ENCODE measurements around the gene SMIM35. TPM values are rescaled to one million over a fixed set of nuclear protein-coding genes. Genes with fewer than 3 reads are reported as not detected.

The SMIM35 gene
- total RNA-seq, 2 experiments from 2014 or later: not detected

Other genes with a start within 250 kb of the SMIM35 start
- gene FXYD6, start 210.3 kb downstream of the SMIM35 start, total RNA-seq: under 1 TPM in 1 of 2 experiments, not detected in 1; 0.18 TPM
- gene TMPRSS13, start 157.6 kb downstream of the SMIM35 start, total RNA-seq: 1 to 10 TPM; 1.9 to 3.4 TPM
- 10 to 100 TPM; 39.6 to 41.2 TPM for gene IL10RA, start 100.6 kb downstream of the SMIM35 start, total RNA-seq
- not detected for gene TMPRSS4, start 9.9 kb downstream of the SMIM35 start, total RNA-seq
- gene SCN4B, start 65.9 kb upstream of the SMIM35 start, total RNA-seq: under 1 TPM; 0.41 to 0.58 TPM
- gene SCN2B, start 89.7 kb upstream of the SMIM35 start, total RNA-seq: not detected
- 100 to 1,000 TPM; 148 to 150 TPM for gene JAML, start 138.0 kb upstream of the SMIM35 start, total RNA-seq
- gene MPZL3, start 165.4 kb upstream of the SMIM35 start, total RNA-seq: 10 to 100 TPM; 49.1 to 50.7 TPM
- gene MPZL2, start 177.3 kb upstream of the SMIM35 start, total RNA-seq: 10 to 100 TPM; 18.8 to 20.1 TPM
- gene CD3E, start 217.8 kb upstream of the SMIM35 start, total RNA-seq: 100 to 1,000 TPM; 364 TPM